ENCODE data around the gene MCM7. TPM values are rescaled to one million over a fixed set of nuclear protein-coding genes. Genes with fewer than 3 reads are reported as not detected.

MCM7 gene
- total RNA-seq (2016; rRNA removed; fragmentation: Illumina TruSeq; extraction: Trizol) (214 and 229 TPM in 2 replicates), polyA plus RNA-seq (2011; rRNA removed) (74.6 and 84.5 TPM in 2 replicates), polyA minus RNA-seq (2011; rRNA and poly(A)+ RNA removed; ENCODE audit: low replicate concordance) (187 and 581 TPM in 2 replicates), Bru-seq, nascent RNA (percentile 93 among the genes with signal in this experiment), BruChase-seq, experiment 1, labeled RNA remaining after a 6-hour chase (percentile 95 among the genes with signal in this experiment), BruChase-seq, experiment 2, labeled RNA remaining after a 2-hour chase (percentile 94 among the genes with signal in this experiment)
- 19.3 and 25.3 TPM in 2 replicates for total RNA-seq (2016; cell fraction: cytosol; rRNA removed; fragmentation: Illumina TruSeq; extraction: Trizol; ENCODE audit: low read depth)
- total RNA-seq (2016; cell fraction: insoluble cytoplasmic fraction; rRNA removed; fragmentation: Illumina TruSeq; extraction: Trizol): 222 and 231 TPM in 2 replicates
- total RNA-seq (2016; cell fraction: membrane; rRNA removed; fragmentation: Illumina TruSeq; extraction: Trizol): 36.3 and 40.6 TPM in 2 replicates
- 158 and 170 TPM in 2 replicates for total RNA-seq (2016; cell fraction: nucleus; rRNA removed; fragmentation: Illumina TruSeq; extraction: Trizol)
- 43.5 and 88.2 TPM in 2 replicates for polyA plus RNA-seq (2011; cell fraction: cytosol; rRNA removed)
- polyA plus RNA-seq (2011; cell fraction: nucleus; rRNA removed): 179 and 250 TPM in 2 replicates
- 55.3 and 79.0 TPM in 2 replicates for polyA plus RNA-seq (2012)
- polyA plus RNA-seq (2016; cell fraction: cytosol; fragmentation: Illumina TruSeq; extraction: Trizol; ENCODE audit: low read depth): 13.7 and 15.9 TPM in 2 replicates
- polyA plus RNA-seq (2016; cell fraction: insoluble cytoplasmic fraction; fragmentation: Illumina TruSeq; extraction: Trizol; ENCODE audit: low read depth): 184 and 192 TPM in 2 replicates
- 21.2 and 24.5 TPM in 2 replicates for polyA plus RNA-seq (2016; cell fraction: membrane; fragmentation: Illumina TruSeq; extraction: Trizol; ENCODE audit: low read depth)
- polyA plus RNA-seq (2016; cell fraction: nucleus; fragmentation: Illumina TruSeq; extraction: Trizol; ENCODE audit: insufficient read depth, low read depth): 208 and 214 TPM in 2 replicates
- polyA minus RNA-seq (2011; cell fraction: cytosol; rRNA and poly(A)+ RNA removed): 44.7 and 74.8 TPM in 2 replicates
- 108 and 139 TPM in 2 replicates for polyA minus RNA-seq (2011; cell fraction: nucleus; rRNA and poly(A)+ RNA removed)
- long read RNA-seq, experiment 1, transcript MCM7-201 (15 exons, 2,957 nt): major isoform, 191 of 249 reads
- long read RNA-seq, experiment 1, partial matches to known transcripts: 42 of 249 reads
- long read RNA-seq, experiment 1, other reads (novel, unspliced or antisense): 15 of 249 reads
- long read RNA-seq, experiment 2, transcript MCM7-201 (15 exons, 2,957 nt): major isoform, 91 of 177 reads
- long read RNA-seq, experiment 2, partial matches to known transcripts: 63 of 177 reads
- long read RNA-seq, experiment 2, other reads (novel, unspliced or antisense): 22 of 177 reads

- Histone ChIP-seq H3K9ac (ENCODE audit: insufficient read depth, low read depth, low read length) (peak within 1 kb of the TSS; percentile 92), H3K36me3 (replicated peaks in 1 of 2; ENCODE audit: control insufficient read depth in 1 of 2, insufficient read depth in 2 of 2, low read length in 2 of 2) (peaks cover 22 to 33% of the 10 kb centered on the region in 2 experiments), H3K4me1 (ENCODE audit: insufficient read depth, low read length) (peaks cover 22% of the 10 kb centered on the region), H3K27ac (ENCODE audit: extremely low read length, insufficient read depth, low read length) (peak within 1 kb of the TSS; percentile 95), H3K27me3 (ENCODE audit: control insufficient read depth in 1 of 2, insufficient read depth in 2 of 2, low read length in 2 of 2) (no peaks in the 10 kb centered on the region), H3K9me3 (ENCODE audit: low read length) (no peaks in the 10 kb centered on the region), H3K79me2 (ENCODE audit: insufficient read depth, low read length) (peaks cover 23% of the 10 kb centered on the region), H4K20me1 (ENCODE audit: insufficient read depth, low read length) (no peaks in the 10 kb centered on the region; the same call in 1 of the 2 replicates), H3K4me3 (replicated peaks in 1 of 3; ENCODE audit: insufficient read depth in 1 of 3, low read depth in 2 of 3, low read length in 3 of 3) (peak within 1 kb of the TSS; percentile 85 to 99 (median 86)), H3K4me2 (ENCODE audit: low read depth, low read length) (peak within 1 kb of the TSS; percentile 85), H2AFZ (ENCODE audit: low read length) (no peak within 1 kb of the TSS)
- intact Hi-C loops (cut with micrococcal nuclease; ENCODE audit: unreplicated experiment): loop anchor here (2.0 kb wide), 1 partner anchor 18 kb away; the partner anchor contains the start of genes CNPY4 and TAF6
- ATAC-seq: peak; percentile 90
- peak; percentile 67 for FAIRE-seq
- WGBS (ENCODE audit: low lambda C conversion rate): under 1% methylated on average over 38 of the region's 80 CpGs
- ChIA-PET POLR2A (interaction anchor here (0.8 to 3.5 kb wide), 20 partner anchors 10 to 343 kb away, joined by 3 to 48 read pairs (median 9); partner anchors contain the start of genes AZGP1, CNPY4, COPS6 and LAMTOR4), CTCF (ENCODE audit: low intra/inter-chr PET ratio, low total read pairs) (no interaction called here)
- DNase-seq (ENCODE audit: low spot score): peak; percentile 97
- in situ Hi-C loops (cut with HindIII; ENCODE audit: extremely low pct_ligation_motif_present, low pct_unique_long_range_greater_than_20kb): no loop called here
- BruUV-seq (replicated peaks): TSS peak; percentile 63
- TF ChIP-seq ZNF547 (CRISPR knock-in tag; IDR thresholded peaks at IDR 0.05): 0 out of 2 replicates have a peak, but pooled peaks have one; percentile 34
- TF ChIP-seq KDM5B (CRISPR knock-in tag; IDR thresholded peaks at IDR 0.05; ENCODE audit: borderline replicate concordance): peak; percentile 81; the same call in 1 of the 2 replicates
- no peak for TF ChIP-seq GRHL1 (CRISPR knock-in tag; conservative IDR thresholded peaks at IDR 0.05)
- no peak for TF ChIP-seq NCOA1 (CRISPR knock-in tag; IDR thresholded peaks at IDR 0.05)
- TF ChIP-seq POLR2A (IDR thresholded peaks at IDR 0.05; ENCODE audit: insufficient read depth in 1 of 2, low read depth in 2 of 2, low read length in 2 of 2): peak; percentile 57 to 72; a peak in 3 of 4 replicates
- TF ChIP-seq THAP8 (CRISPR knock-in tag; IDR thresholded peaks at IDR 0.05; ENCODE audit: borderline replicate concordance): no peak
- no peak for TF ChIP-seq HOXA3 (CRISPR knock-in tag; IDR thresholded peaks at IDR 0.05)
- peak; percentile 22 for TF ChIP-seq CBFB (CRISPR knock-in tag; IDR thresholded peaks at IDR 0.05)
- peak; percentile 54; the same call in 1 of the 2 replicates for TF ChIP-seq ATF7-NPFF (CRISPR knock-in tag; IDR thresholded peaks at IDR 0.05; ENCODE audit: low read depth)
- TF ChIP-seq ZNF777 (CRISPR knock-in tag; IDR thresholded peaks at IDR 0.05): peak; percentile 20
- TF ChIP-seq DNMT3B (CRISPR knock-in tag; conservative IDR thresholded peaks at IDR 0.05): no peak
- no peak; the same call in 1 of the 2 replicates for TF ChIP-seq RELA (CRISPR knock-in tag; IDR thresholded peaks at IDR 0.05)
- peak; percentile 14; the same call in 1 of the 2 replicates for TF ChIP-seq HNF4G (IDR thresholded peaks at IDR 0.05; ENCODE audit: borderline replicate concordance, low read depth, low read length)
- TF ChIP-seq HNF4G (CRISPR knock-in tag; IDR thresholded peaks at IDR 0.05; ENCODE audit: borderline replicate concordance, low read depth): 0 out of 2 replicates have a peak, but pooled peaks have one; percentile 26
- no peak for TF ChIP-seq IRF2 (CRISPR knock-in tag; IDR thresholded peaks at IDR 0.05)
- no peak; the same call in 1 of the 2 replicates for TF ChIP-seq KDM3A (CRISPR knock-in tag; IDR thresholded peaks at IDR 0.05; ENCODE audit: low read depth)
- no peak for TF ChIP-seq MTF1 (CRISPR knock-in tag; IDR thresholded peaks at IDR 0.05)
Observed at GRCh38 chr7:100101016-100101862, at the start of gene MCM7, which contains the start of gene AP4M1. Gene MCM7, minus strand, starts transcription at chr7:100101397. Its CDS starts 103 bp downstream, at chr7:100101294. Gene AP4M1, plus strand, starts transcription at chr7:100101643. Its CDS starts 72 bp downstream, at chr7:100101715.

Data from HepG2 (cell line).